ENCODE results near the gene LHCGR. TPM values are rescaled to one million over a fixed set of nuclear protein-coding genes. Genes with fewer than 3 reads are reported as not detected.

Gene LHCGR
- polyA plus RNA-seq, 1 donor from 2014 or later: not detected

DNA sequence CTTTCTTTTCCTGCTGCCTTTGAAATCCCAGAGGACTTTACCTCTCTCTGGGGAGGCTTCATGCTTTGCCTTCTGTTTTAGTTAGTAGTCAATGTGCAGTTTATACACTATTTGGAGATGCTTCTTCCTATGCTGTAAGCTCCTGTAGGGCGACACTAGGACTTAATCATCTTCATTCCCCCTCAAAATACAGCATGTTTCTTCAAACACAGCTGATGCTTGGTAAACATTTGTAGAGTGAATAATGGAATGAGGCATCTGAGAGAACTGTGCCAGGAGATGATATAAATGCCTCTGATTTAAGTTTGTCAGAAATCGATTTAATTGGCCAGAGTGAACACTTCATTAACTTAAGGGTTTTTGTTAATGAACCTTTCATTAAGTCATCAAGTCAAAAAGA is 43.4 kb downstream of the LHCGR start:
- H3K4me2 ChIP-seq (ENCODE audit: low read length): no peak overlapping the region
- no peak for TF ChIP-seq RAD21 (conservative IDR thresholded peaks at IDR 0.05)
- no peak for TF ChIP-seq SMC3 (conservative IDR thresholded peaks at IDR 0.05; ENCODE audit: poor library complexity)
- no peak for TF ChIP-seq EZH2 (IDR thresholded peaks at IDR 0.05; ENCODE audit: borderline replicate concordance, insufficient read depth, low read length, poor library complexity, severe bottlenecking)
- no peak for TF ChIP-seq TAF1 (IDR thresholded peaks at IDR 0.05; ENCODE audit: low read depth)
- no peak for TF ChIP-seq MXI1 (conservative IDR thresholded peaks at IDR 0.05; ENCODE audit: poor library complexity, severe bottlenecking)
- no peak for TF ChIP-seq EP300 (conservative IDR thresholded peaks at IDR 0.05; ENCODE audit: poor library complexity, severe bottlenecking)
- TF ChIP-seq, protein P1, sequence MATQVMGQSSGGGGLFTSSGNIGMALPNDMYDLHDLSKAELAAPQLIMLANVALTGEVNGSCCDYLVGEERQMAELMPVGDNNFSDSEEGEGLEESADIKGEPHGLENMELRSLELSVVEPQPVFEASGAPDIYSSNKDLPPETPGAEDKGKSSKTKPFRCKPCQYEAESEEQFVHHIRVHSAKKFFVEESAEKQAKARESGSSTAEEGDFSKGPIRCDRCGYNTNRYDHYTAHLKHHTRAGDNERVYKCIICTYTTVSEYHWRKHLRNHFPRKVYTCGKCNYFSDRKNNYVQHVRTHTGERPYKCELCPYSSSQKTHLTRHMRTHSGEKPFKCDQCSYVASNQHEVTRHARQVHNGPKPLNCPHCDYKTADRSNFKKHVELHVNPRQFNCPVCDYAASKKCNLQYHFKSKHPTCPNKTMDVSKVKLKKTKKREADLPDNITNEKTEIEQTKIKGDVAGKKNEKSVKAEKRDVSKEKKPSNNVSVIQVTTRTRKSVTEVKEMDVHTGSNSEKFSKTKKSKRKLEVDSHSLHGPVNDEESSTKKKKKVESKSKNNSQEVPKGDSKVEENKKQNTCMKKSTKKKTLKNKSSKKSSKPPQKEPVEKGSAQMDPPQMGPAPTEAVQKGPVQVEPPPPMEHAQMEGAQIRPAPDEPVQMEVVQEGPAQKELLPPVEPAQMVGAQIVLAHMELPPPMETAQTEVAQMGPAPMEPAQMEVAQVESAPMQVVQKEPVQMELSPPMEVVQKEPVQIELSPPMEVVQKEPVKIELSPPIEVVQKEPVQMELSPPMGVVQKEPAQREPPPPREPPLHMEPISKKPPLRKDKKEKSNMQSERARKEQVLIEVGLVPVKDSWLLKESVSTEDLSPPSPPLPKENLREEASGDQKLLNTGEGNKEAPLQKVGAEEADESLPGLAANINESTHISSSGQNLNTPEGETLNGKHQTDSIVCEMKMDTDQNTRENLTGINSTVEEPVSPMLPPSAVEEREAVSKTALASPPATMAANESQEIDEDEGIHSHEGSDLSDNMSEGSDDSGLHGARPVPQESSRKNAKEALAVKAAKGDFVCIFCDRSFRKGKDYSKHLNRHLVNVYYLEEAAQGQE (IDR thresholded peaks at IDR 0.05; ENCODE audit: borderline replicate concordance): no peak
- TF ChIP-seq, protein P2, sequence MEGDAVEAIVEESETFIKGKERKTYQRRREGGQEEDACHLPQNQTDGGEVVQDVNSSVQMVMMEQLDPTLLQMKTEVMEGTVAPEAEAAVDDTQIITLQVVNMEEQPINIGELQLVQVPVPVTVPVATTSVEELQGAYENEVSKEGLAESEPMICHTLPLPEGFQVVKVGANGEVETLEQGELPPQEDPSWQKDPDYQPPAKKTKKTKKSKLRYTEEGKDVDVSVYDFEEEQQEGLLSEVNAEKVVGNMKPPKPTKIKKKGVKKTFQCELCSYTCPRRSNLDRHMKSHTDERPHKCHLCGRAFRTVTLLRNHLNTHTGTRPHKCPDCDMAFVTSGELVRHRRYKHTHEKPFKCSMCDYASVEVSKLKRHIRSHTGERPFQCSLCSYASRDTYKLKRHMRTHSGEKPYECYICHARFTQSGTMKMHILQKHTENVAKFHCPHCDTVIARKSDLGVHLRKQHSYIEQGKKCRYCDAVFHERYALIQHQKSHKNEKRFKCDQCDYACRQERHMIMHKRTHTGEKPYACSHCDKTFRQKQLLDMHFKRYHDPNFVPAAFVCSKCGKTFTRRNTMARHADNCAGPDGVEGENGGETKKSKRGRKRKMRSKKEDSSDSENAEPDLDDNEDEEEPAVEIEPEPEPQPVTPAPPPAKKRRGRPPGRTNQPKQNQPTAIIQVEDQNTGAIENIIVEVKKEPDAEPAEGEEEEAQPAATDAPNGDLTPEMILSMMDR (IDR thresholded peaks at IDR 0.05; ENCODE audit: poor library complexity, severe bottlenecking): no peak
- no peak for TF ChIP-seq POLR2AphosphoS5 (IDR thresholded peaks at IDR 0.05)

DNA sequence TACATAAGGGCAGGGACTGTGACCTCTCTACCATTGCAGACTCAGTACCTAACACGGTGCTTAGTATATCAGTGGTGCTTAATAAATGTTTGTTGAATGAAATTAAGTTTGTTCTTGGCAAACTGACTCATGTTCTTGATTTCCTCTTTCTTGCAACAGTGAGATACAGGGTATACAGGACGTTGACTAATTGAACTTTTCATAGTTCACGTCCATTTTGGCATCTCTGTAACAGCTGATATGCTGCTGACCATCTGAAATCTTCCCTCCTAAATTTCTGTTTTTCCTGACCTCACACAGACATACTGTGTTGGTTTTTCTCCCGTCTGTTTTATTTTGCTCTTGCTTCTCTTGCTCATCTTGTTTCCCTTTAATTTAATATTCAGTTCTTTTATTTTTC is 44.2 kb downstream of the LHCGR start:
- no peak overlapping the region for H3K4me2 ChIP-seq (ENCODE audit: low read length)
- no peak overlapping the region for H2AFZ ChIP-seq (ENCODE audit: low read depth, low read length)
- no peaks in the 10 kb centered on the region for H3K9me3 ChIP-seq (ENCODE audit: low read length)
- no peak overlapping the region for H3K9ac ChIP-seq (ENCODE audit: low read length)
- H3F3A ChIP-seq (ENCODE audit: insufficient read depth, low read length, poor library complexity, severe bottlenecking): peaks cover 5% of the 10 kb centered on the region
- no peaks in the 10 kb centered on the region for H3K9me2 ChIP-seq (ENCODE audit: insufficient read depth, low read length)
- no peak overlapping the region for H3K27ac ChIP-seq (ENCODE audit: low read length)
- no peaks in the 10 kb centered on the region for H3K79me2 ChIP-seq (replicated peaks; ENCODE audit: insufficient read depth, low read length)
- H3K36me3 ChIP-seq (ENCODE audit: insufficient read depth, low read length): no peaks in the 10 kb centered on the region
- no peaks in the 10 kb centered on the region for H3K27me3 ChIP-seq (ENCODE audit: insufficient read depth, low read depth, low read length)
- TF ChIP-seq, protein P2 (IDR thresholded peaks at IDR 0.05; ENCODE audit: poor library complexity, severe bottlenecking): no peak
- TF ChIP-seq EZH2 (IDR thresholded peaks at IDR 0.05; ENCODE audit: borderline replicate concordance, insufficient read depth, low read length, poor library complexity, severe bottlenecking) (no peak), EP300 (conservative IDR thresholded peaks at IDR 0.05; ENCODE audit: poor library complexity, severe bottlenecking) (no peak), MXI1 (conservative IDR thresholded peaks at IDR 0.05; ENCODE audit: poor library complexity, severe bottlenecking) (no peak), TAF1 (IDR thresholded peaks at IDR 0.05; ENCODE audit: low read depth) (no peak), RAD21 (conservative IDR thresholded peaks at IDR 0.05) (no peak), SMC3 (conservative IDR thresholded peaks at IDR 0.05; ENCODE audit: poor library complexity) (no peak), POLR2AphosphoS5 (IDR thresholded peaks at IDR 0.05) (no peak)
- TF ChIP-seq, protein P1 (IDR thresholded peaks at IDR 0.05; ENCODE audit: borderline replicate concordance): no peak
- no peak overlapping the region for H3K4me3 ChIP-seq (ENCODE audit: low read length)
- no peaks in the 10 kb centered on the region for H4K20me1 ChIP-seq (ENCODE audit: insufficient read depth)

More for the DNA sequence above, 43.4 kb downstream of the LHCGR start:
- H3K9ac ChIP-seq (ENCODE audit: low read length): no peak overlapping the region
- H3K9me3 ChIP-seq (ENCODE audit: low read length): no peaks in the 10 kb centered on the region
- no peak overlapping the region for H3K4me3 ChIP-seq (ENCODE audit: low read length)
- H3K27me3 ChIP-seq (ENCODE audit: insufficient read depth, low read depth, low read length): no peaks in the 10 kb centered on the region
- no peaks in the 10 kb centered on the region for H3K36me3 ChIP-seq (ENCODE audit: insufficient read depth, low read length)
- H3F3A ChIP-seq (ENCODE audit: insufficient read depth, low read length, poor library complexity, severe bottlenecking): peaks cover 5% of the 10 kb centered on the region
- H3K27ac ChIP-seq (ENCODE audit: low read length): no peak overlapping the region
- no peaks in the 10 kb centered on the region for H3K9me2 ChIP-seq (ENCODE audit: insufficient read depth, low read length)
- no peaks in the 10 kb centered on the region for H3K79me2 ChIP-seq (replicated peaks; ENCODE audit: insufficient read depth, low read length)
- no peaks in the 10 kb centered on the region for H4K20me1 ChIP-seq (ENCODE audit: insufficient read depth)
- H2AFZ ChIP-seq (ENCODE audit: low read depth, low read length): no peak overlapping the region

Data from neural cell (in vitro differentiated cells).